Measurements from ENCODE around the gene EFHC1.
"Not testable (repeated sequence)": the region's sequence is repeated elsewhere in the genome, so short reads cannot be mapped to it uniquely, and the experiment has no call there.

Gene EFHC1

GRCh38 chr6:52435345-52435744, 15.2 kb downstream of the EFHC1 start:
- no peak for DNase-seq (ENCODE audit: low spot score)

- no peak for DNase-seq (ENCODE audit: low spot score)
Observed at GRCh38 chr6:52438926-52439325, 18.8 kb downstream of the EFHC1 start.

GRCh38 chr6:52454556-52454955, 34.4 kb downstream of the EFHC1 start:
- no peak for DNase-seq (ENCODE audit: low spot score)

DNA sequence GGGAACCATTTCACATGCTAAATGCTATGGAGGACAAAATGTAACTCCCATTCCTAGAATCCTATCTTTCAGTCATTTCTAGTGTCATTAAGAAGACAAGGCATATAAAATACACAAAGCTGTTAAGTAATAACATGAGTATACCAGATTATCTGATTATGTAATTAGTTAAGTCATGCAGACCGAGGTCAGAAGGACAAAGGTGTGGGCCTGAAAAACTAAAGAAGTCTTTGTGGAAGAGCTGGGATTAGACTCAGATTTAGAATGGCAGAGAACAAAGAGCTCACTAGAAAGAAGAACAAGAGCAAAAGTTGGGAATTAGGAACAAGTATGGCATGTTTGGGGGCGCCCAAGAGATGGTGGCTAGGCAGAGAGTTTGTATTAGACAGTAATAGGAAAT, 37.0 kb downstream of the EFHC1 start:
- no peak for DNase-seq (ENCODE audit: low spot score)

GRCh38 chr6:52461194-52461593, 41.1 kb downstream of the EFHC1 start:
- DNase-seq (ENCODE audit: low spot score) = not testable (repeated sequence)

DNA sequence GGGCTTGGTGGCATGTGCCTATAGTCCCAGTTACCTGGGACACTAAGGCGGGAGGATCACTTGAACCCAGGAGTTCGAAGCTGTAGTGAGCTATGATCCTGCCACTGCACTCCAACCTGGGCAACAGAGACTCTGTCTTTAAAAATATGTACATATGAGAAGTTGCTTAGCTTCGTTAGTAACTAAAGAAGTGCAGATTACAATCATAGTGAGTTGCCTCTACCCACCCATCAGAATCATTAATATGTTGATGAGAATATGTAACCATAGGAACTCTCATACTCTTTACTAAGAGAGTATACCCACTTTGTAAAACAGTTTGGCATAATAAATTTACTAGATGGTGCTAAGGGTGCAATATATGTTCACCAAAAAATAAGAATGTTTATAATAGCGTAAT, 54.0 kb downstream of the EFHC1 start:
- DNase-seq (ENCODE audit: low spot score) = no peak

DNA sequence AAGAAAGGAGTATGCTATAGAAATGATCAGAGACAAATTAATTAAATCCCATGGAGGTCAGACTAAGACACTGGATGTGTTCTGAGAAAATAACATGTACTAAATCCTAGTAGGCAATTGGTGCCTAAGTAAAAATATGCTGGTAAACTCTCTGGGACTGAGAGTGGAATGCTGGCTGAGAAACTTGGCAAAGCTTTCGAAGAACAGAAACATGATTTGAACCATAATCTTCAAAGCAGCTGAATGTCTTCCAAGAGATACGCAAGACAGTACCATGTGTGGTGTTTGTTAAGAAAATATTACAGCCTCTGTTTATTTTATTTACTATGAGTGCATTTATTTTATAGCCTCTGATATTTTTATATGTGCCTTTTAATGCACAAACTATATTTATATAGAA, 55.2 kb downstream of the EFHC1 start:
- DNase-seq (ENCODE audit: low spot score) = no peak

GRCh38 chr6:52482903-52483670, 62.9 kb downstream of the EFHC1 start:
- DNase-seq (ENCODE audit: low spot score) = no peak

DNA sequence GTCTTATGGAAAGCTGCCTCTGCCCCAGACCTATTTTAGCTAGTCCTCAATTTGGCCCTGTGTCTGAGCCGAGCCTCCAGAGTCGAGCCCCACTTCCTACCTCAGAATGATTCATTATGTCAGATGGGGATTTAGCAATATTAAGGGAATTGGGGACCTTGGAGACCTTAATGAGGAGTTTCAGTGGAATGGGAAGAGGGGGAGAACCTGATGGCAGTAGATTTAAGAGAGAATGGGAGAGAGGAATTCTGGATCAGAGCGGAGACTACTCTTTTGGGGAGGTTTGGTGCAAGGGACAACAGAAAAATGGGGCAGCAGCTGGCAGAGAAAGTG, 63.5 kb downstream of the EFHC1 start:
- no peak for DNase-seq (ENCODE audit: low spot score)

DNA sequence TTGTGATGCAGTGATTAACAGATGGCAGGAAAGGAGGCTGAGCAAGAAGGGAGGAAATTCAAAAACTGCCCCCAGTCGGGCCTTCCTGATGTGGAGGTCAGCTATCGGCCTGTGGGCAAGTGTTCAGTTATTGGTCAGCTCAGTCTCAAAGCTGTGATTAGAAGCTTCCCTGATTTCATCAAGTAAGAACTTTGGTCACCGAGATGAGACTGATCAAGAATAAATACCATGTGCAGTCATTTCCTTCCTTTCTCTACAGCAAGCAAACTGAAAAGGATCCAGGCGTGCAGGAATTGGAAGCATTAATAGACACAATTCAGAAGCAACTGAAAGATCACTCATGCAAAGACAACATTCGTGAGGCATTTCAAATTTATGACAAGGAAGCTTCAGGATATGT, 69.7 kb downstream of the EFHC1 start:
- no peak for DNase-seq (ENCODE audit: low spot score)

GRCh38 chr6:52491203-52492069, 71.3 kb downstream of the EFHC1 start:
- DNase-seq (ENCODE audit: low spot score) = no peak

DNA sequence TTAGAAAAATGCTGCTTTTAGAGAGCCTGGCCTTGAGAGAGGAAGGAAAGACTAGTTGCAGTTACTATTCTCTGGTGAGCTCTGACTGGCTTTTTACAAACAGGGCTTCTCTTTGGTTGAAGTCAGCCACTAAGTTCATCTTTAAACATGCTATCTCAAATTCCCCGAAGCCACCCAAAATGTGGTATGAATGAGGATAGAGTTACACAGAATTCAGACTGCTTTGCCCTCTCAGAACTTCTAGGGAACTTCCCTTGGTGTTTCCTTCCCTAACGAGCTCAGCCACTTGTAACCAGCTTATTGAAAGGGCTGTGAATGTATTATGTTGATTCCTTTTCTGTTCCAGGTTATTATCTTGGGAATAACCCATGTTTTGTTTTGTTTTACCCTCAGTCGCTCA, 73.5 kb downstream of the EFHC1 start:
- no peak for DNase-seq (ENCODE audit: low spot score)

DNA sequence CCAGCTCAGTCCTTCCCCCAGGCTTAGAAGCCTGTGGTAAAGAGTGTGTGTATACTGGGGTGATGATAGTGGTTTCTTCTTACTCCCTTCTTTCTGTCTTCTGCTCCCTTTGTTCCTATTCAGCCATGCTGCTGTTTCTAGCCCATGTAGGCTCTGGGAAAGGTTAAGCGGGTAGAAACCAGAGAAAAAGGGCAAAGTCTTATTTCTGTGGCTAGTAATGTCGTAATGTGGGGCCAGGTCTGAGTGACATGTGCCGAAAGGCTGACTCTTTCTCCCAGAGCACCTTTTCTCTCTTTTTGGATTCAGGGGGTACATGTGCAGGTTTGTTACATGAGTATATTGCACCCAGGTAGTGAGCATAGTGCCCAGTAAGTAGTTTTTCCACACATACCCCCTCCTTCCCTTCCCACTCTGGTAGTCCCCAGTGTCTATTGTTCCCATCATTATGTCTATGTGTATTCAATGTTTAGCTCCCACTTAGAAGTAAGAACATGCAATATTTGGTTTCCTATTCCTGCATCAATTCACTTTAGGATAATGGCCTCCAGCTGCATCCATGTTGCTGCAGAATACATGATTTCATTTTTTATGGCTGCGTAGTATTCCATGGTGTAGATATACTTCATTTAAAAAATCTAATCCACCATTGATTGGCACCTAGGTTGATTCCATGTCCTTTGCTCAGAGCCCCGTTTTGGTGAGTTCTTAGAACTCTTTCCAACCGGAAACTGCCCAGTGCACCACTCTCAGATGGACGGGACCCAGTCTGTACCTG, 74.3 kb downstream of the EFHC1 start:
- no peak for DNase-seq (ENCODE audit: low spot score)

- no peak for DNase-seq (ENCODE audit: low spot score)
Observed at GRCh38 chr6:52495922-52496321, 75.8 kb downstream of the EFHC1 start.

GRCh38 chr6:52496631-52497030, 76.5 kb downstream of the EFHC1 start:
- no peak for DNase-seq (ENCODE audit: low spot score)

- no peak for DNase-seq (ENCODE audit: low spot score)
Observed at GRCh38 chr6:52497652-52498408, 77.7 kb downstream of the EFHC1 start.

DNA sequence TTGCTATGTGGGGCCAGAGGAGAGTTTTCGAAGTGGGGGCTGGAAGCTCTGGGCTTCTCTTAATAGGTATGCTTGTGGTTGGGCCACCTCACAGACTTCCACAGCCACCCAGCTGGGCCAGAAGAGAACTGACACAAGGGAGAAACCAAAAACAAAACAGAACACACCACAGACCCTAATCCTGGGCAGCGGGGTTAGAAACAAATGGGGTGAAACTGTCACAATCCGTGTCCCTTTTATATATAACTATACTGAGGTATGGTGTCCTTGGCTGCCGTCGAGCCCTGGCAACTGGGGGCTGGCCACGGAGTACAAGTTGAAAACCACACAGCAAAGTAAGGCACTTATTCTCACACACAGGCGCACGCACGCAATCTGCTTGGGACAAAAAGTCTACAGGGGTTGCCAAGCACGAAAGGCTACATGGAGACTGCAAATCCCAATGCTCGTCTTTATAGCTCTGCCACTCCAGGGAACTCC, 78.4 kb downstream of the EFHC1 start:
- DNase-seq (ENCODE audit: low spot score) = no peak

- no peak for DNase-seq (ENCODE audit: low spot score)
Observed at GRCh38 chr6:52499026-52499425, 78.9 kb downstream of the EFHC1 start.

- DNase-seq (ENCODE audit: low spot score) = no peak
Observed at GRCh38 chr6:52499681-52500236, 79.6 kb downstream of the EFHC1 start.

GRCh38 chr6:52500238-52501129, 80.3 kb downstream of the EFHC1 start:
- DNase-seq (ENCODE audit: low spot score) = no peak

Measured in SK-N-DZ (cell line).